Muscle layer of duodenum (tissue), 2 donors: ENCODE measurements around the gene CD63.

Experiments
- H3K27ac ChIP-seq: one replicate; pipeline ENCODE4 v1.7.0; 2013; ENCODE audit warnings: mild to moderate bottlenecking, low read length
- H3K27me3 ChIP-seq: one replicate; pipeline ENCODE4 v1.7.0; 2013; ENCODE audit warnings: low read depth, mild to moderate bottlenecking, control low read depth, low read length
- H3K36me3 ChIP-seq, 2 donors: one replicate each; pipeline ENCODE4 v1.7.0; 2013; ENCODE audit warnings: low read length in 2 of 2, control low read depth in 1 of 2, mild to moderate bottlenecking in 1 of 2; ENCODE audit not compliant: insufficient read depth in 2 of 2, control insufficient read depth in 1 of 2
- H3K4me1 ChIP-seq, 2 donors: one replicate each; pipeline ENCODE4 v1.7.0; 2013; ENCODE audit warnings: low read length in 2 of 2, mild to moderate bottlenecking in 2 of 2, control low read depth in 1 of 2, moderate library complexity in 1 of 2; ENCODE audit not compliant: insufficient read depth in 2 of 2, control insufficient read depth in 1 of 2
- H3K4me3 ChIP-seq, 2 donors: one replicate each; pipeline ENCODE4 v1.7.0; 2013; ENCODE audit warnings: low read length in 2 of 2, low read depth in 1 of 2, mild to moderate bottlenecking in 1 of 2
- H3K9me3 ChIP-seq, 2 donors: one replicate each; pipeline ENCODE4 v1.7.0; 2013; ENCODE audit warnings: low read length in 2 of 2, control low read depth in 1 of 2, mild to moderate bottlenecking in 1 of 2; ENCODE audit not compliant: control insufficient read depth in 1 of 2
- donor health status: healthy.

The CD63 gene

GRCh38 chr12:55693323-55694187 lies 35.3 kb downstream of the CD63 start:
- no peak overlapping the region for H3K27ac ChIP-seq
- no peaks in the 10 kb centered on the region for H3K27me3 ChIP-seq
- no peaks in the 10 kb centered on the region for H3K4me1 ChIP-seq
- H3K4me3 ChIP-seq: no peak overlapping the region
- no peaks in the 10 kb centered on the region for H3K9me3 ChIP-seq
- H3K36me3 ChIP-seq: peaks cover 8 to 65% of the 10 kb centered on the region in 2 donors

- Histone ChIP-seq H3K9me3 (no peaks in the 10 kb centered on the region), H3K27me3 (no peaks in the 10 kb centered on the region), H3K27ac (no peak overlapping the region), H3K4me3 (no peak overlapping the region), H3K4me1 (no peaks in the 10 kb centered on the region), H3K36me3 (peaks cover 8 to 66% of the 10 kb centered on the region in 2 donors)
Observed at GRCh38 chr12:55692631-55693322, 36.0 kb downstream of the CD63 start.

- Histone ChIP-seq H3K4me3 (no peak overlapping the region), H3K27ac (no peak overlapping the region), H3K9me3 (no peaks in the 10 kb centered on the region), H3K27me3 (no peaks in the 10 kb centered on the region), H3K4me1 (no peaks in the 10 kb centered on the region), H3K36me3 (peaks cover 9 to 52% of the 10 kb centered on the region in 2 donors)
Observed at GRCh38 chr12:55688716-55689655, 39.8 kb downstream of the CD63 start.

- Histone ChIP-seq H3K4me1 (no peaks in the 10 kb centered on the region), H3K36me3 (peaks cover 6 to 40% of the 10 kb centered on the region in 2 donors), H3K4me3 (no peak overlapping the region), H3K27me3 (no peaks in the 10 kb centered on the region), H3K9me3 (no peaks in the 10 kb centered on the region), H3K27ac (no peak overlapping the region)
Observed at GRCh38 chr12:55687746-55688145, 41.1 kb downstream of the CD63 start.

GRCh38 chr12:55686366-55687010 lies 42.3 kb downstream of the CD63 start:
- peaks cover 6 to 28% of the 10 kb centered on the region in 2 donors for H3K36me3 ChIP-seq

GRCh38 chr12:55685671-55686070 lies 43.1 kb downstream of the CD63 start:
- H3K4me3 ChIP-seq: no peak overlapping the region
- no peaks in the 10 kb centered on the region for H3K9me3 ChIP-seq
- H3K27me3 ChIP-seq: no peaks in the 10 kb centered on the region
- peaks cover 6 to 28% of the 10 kb centered on the region in 2 donors for H3K36me3 ChIP-seq
- no peak overlapping the region for H3K27ac ChIP-seq
- H3K4me1 ChIP-seq: peaks cover 0 to 10% of the 10 kb centered on the region in 2 donors

More at GRCh38 chr12:55686366-55687010, 42.3 kb downstream of the CD63 start:
- Histone ChIP-seq H3K4me1 (peaks cover 0 to 5% of the 10 kb centered on the region in 2 donors), H3K27ac (no peak overlapping the region), H3K27me3 (no peaks in the 10 kb centered on the region), H3K4me3 (no peak overlapping the region), H3K9me3 (no peaks in the 10 kb centered on the region)

- H3K4me3 ChIP-seq: no peak overlapping the region
- H3K9me3 ChIP-seq: no peaks in the 10 kb centered on the region
- peaks cover 6 to 28% of the 10 kb centered on the region in 2 donors for H3K36me3 ChIP-seq
- H3K4me1 ChIP-seq: peaks cover 0 to 10% of the 10 kb centered on the region in 2 donors
- H3K27me3 ChIP-seq: no peaks in the 10 kb centered on the region
- H3K27ac ChIP-seq: no peak overlapping the region
Observed at GRCh38 chr12:55684761-55685370, 43.9 kb downstream of the CD63 start.

GRCh38 chr12:55683676-55684075 lies 45.1 kb downstream of the CD63 start:
- Histone ChIP-seq H3K9me3 (no peaks in the 10 kb centered on the region), H3K4me1 (peaks cover 0 to 10% of the 10 kb centered on the region in 2 donors), H3K4me3 (no peak overlapping the region), H3K27me3 (no peaks in the 10 kb centered on the region), H3K27ac (no peak overlapping the region), H3K36me3 (peaks cover 6 to 24% of the 10 kb centered on the region in 2 donors)

- H3K27ac ChIP-seq: no peak overlapping the region
- no peaks in the 10 kb centered on the region for H3K27me3 ChIP-seq
- H3K4me3 ChIP-seq: peak overlapping the region in 1 of 2 donors; percentile 60
- H3K36me3 ChIP-seq: peaks cover 6 to 15% of the 10 kb centered on the region in 2 donors
- H3K9me3 ChIP-seq: no peaks in the 10 kb centered on the region
- peaks cover 0 to 10% of the 10 kb centered on the region in 2 donors for H3K4me1 ChIP-seq
Observed at GRCh38 chr12:55682087-55682796, 46.6 kb downstream of the CD63 start.
